Measurements from ENCODE around the gene TAMALIN. TPM values are rescaled to one million over a fixed set of nuclear protein-coding genes. Genes with fewer than 3 reads are reported as not detected.
A peak's percentile ranks its signal among the peaks of the same experiment; 100 is the strongest.

Gene TAMALIN
- polyA plus RNA-seq, 1 donor = 16.3 TPM

DNA sequence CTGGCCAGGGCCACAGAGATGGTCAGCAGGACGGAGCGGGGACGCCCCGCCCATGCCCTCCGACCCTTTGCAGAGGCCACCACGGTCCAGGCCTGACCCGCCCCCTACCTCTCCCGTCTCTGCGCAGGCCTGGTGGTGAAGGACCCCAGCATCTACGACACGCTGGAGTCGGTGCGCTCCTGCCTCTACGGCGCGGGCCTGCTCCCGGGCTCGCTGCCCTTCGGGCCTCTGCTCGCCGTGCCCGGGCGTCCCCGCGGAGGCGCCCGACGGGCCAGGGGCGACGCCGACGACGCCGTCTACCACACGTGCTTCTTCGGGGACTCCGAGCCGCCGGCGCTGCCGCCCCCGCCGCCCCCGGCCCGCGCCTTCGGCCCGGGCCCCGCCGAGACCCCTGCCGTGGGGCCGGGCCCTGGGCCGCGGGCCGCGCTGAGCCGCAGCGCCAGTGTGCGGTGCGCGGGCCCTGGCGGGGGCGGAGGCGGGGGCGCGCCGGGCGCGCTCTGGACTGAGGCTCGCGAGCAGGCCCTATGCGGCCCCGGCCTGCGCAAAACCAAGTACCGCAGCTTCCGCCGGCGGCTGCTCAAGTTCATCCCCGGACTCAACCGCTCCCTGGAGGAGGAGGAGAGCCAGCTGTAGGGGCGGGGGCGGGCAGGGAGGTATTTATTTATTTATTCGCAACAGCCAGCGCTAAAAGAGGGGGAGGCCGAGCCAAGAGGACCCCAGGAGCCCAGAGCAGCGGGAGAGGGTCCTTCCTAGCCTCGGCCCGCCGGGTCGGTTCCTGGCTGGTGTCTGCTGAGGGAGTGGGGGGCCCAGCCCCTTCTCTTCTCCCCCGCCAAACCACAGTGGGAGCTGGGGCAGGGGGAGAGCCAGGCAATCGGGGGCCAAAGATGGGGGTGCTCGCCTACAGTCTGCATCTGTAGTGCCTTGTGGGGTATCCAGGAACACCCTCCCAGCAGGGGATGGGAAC lies 8.1 kb downstream of the TAMALIN start:
- DNase-seq (ENCODE audit: low read depth) = no peak

DNA sequence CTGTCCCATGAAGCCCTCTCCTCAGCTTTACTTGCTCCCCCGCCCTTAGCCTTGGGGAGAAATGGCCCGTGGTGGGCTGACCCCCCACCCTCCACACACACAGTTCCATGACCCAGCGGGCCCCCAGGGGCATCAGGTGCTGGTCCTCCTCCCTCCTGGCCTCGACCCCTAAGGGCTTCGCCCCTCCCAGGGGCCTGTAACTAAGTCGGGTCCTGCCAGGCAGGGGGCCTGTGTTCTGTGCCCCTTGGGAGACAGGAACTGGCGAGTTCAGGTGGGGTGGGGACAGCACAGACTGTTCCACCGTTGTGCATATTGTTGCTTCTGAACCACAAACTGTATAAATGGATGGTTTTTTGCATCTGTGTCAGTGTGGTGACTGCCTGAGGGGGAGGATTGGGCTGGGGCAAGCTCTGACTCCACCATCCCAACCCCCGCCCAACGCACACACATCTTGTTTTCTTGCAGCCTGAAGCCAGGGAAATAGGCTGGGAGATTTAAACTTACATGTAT lies 8.8 kb downstream of the TAMALIN start:
- no peak for DNase-seq (ENCODE audit: low read depth)

DNA sequence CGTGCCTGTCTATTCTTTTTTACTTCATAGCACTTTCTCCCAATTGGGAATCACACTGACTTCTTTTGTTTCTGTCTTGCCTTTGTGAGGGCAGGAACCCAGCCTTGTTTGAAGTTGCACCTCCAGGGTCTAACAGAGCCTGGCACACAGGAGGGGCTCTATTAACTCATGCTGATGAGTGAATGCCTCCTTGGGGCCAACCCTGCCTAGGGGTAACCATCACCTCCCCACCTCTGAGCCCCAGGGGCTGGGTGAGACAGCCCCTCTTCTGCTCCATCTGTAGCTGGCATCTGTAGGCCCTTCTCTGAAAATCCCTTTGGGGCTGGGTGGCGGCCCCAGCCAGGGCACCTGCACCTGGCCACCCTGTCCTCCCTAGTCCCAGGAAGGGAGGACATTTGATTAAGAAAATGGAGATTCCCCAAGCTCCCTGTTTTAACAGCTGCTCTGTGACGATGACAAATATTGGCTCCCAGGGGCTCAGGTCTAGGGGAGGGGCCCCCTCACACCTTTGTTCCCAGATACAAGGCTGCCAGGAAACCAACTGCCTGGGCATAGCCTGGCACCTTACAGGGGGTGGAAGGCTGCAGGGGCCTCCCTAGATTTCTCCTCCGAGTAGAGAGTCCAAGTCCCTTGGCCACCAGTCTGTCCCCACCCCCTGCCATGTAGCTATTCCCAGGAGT lies 11.8 kb downstream of the TAMALIN start:
- DNase-seq (ENCODE audit: low read depth) = no peak

DNA sequence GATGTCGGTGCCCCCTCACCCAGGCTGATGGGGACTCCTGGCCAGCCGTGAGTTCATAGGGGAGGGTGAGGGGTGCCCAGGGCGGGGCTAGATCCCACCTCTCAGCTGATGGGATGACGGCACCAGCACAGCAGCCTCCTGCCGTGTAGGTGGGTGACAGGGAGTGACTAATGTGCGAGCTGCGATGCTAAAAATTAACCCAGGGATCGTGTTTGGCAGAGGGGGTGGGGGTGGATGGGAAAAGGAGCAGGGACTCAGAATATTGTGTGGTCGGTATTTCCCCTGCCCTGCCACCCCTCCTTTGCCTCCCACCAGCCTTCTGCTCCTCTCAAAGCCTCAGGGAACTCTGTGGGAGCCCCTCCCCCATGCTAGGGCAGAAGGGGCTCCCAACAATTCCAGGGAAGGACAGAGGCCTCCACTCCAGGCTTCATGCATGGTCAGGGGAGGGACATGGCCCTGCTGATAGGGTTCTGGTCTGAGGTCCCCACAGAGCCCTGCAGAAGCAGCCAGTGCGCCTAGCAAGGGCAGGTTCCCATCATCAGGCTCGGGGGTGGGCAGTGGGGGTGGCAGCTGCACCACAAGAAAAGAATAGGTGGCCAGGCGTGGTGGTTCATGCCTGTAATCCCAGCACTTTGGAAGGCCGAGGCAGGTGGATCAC lies 12.5 kb downstream of the TAMALIN start:
- DNase-seq (ENCODE audit: low read depth) = no peak

DNA sequence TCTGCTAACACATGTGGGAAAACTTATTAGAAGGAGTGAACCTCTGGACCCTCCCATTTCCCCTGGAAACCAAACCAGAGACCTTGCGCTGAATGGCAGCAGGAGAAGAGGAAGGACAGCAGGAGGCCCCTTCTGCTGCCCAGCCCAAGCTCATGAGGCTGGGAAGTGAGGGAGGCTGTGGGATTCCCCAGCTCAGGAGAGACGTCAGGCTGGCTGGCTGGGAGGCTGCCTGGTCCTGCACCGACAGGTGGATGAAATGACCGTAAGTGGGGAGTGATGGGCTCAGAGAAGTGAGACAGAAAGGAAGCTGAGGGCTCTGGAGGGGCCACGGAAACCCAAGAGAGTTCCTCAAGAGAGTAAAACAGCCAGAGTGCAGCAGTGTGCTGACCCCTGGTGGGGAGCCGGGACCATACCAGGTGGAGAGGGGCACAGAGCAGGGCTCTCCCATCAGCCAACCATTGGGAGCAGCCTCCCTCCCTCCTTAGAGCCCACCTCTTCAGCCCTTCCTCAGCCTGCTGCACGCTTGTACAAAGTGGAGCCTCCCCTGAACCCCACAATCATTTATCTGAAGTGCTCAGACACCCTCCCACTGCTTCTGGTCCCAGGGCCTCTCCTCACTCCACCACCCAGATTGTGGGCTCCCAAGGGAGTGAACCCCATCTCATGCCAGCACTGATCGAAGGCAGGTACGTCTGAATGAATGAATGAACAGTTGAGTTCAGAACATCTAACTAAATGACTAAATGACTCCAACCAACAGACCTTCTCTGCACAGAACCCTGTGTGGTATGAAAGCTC lies 14.0 kb downstream of the TAMALIN start:
- no peak for DNase-seq (ENCODE audit: low read depth)

DNA sequence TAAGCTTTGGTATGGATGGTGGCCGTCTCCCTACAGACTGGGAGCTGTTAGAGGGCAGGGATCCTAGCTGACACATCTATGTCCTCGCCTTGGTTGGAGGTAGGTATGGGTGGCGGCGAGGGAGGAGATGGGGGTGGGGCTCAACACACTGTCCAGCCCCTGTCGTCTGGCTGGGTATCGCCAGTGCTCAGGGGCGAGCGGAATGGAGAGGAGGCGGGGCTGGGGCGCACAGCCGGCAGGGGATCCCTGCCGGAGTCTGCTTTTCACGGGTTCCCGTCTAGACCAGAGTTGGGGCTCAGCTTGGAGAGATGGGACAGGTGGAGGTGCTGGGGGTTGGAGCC lies 16.1 kb downstream of the TAMALIN start:
- no peak for DNase-seq (ENCODE audit: low read depth)

DNA sequence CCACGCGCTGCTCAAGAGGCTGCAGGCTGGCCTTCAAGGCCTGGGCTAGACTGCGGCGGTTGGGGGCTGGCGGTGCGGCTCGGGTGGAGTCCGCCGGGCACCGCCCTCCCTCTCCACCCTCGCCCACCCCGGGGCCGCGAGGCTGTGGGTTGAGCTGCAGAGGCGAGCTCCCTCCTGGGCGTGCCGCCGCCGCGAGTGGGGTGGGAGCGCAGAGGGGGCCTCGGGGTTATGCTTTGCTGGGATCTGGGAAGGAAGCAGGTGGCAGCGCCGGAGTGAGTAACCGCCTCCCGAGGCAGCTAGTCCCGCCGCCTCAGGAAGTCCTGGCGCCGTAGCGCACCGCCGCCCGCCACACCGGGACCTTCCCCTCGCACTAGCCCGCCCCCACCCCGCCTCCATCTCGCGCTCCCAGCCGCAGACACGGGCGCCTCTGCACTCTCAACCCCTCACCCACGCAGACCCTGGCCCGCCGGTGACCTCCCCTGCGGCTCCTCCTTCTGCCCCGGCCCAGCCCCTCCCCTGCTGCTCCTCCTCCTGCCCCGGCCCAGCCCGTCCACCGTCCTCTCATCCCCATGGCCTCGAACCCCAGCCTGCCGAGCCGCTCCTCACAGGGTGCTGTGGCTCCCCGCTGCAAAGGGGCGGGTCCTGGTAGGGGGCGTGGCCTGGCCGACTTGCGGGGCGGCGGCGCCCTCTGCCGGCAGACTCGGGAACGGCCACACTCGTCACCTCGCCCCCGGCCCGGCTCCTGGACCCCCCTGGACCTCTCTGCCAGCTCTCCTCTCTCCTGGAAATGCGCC lies 16.6 kb downstream of the TAMALIN start:
- no peak for DNase-seq (ENCODE audit: low read depth)

DNA sequence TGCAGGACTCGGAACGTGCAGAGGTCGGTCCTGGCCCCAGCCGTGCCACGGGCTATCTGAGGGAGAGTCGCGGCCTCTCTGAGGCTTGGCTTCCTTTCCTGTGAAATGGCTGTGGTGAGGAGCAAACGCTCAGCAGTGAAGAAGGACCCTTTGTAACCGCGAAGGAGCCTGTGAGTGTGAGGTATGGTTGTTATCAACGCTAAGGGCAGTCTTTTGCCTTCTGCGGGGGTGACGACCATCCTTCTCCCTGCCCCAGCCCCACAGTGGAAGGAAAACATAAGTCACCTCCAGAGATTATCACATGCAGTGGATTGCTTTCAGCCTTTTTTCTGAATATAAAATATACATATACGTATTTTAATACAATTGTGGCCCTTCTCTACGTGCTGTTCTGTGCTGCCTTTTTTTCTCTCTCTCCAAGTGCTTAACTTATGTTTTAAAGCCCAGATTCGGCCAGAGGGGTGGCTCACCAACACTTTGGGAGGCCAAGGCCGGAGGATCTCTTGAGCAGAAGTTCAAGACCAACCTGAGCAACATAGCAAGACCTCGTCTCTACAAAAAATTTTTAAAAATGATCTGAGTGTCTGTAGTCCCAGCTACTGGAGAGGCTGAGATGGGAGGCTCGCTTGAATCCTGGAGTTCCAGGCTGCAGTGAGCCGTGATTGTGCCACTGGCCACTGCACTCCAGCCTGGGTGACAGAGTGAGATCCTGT lies 17.4 kb downstream of the TAMALIN start:
- DNase-seq (ENCODE audit: low read depth) = no peak

DNA sequence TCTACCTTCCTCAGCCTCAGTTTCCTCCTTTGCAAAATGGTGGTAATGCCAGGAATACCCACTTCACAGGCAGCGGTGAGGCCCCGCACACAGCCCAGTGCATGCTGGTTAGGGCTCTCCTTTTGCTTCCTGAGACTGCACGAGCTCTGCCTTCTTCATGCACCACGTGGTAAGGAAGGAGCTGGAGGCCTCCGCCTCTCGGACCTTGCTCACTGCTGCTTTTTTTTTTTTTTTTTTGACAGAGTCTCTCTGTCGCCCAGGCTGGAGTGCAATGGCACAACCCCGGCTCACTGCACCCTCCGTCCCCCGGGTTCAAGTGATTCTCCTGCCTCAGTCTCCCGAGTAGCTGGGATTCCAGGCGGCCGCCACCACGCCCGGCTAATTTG lies 18.1 kb downstream of the TAMALIN start:
- no peak for DNase-seq (ENCODE audit: low read depth)

DNA sequence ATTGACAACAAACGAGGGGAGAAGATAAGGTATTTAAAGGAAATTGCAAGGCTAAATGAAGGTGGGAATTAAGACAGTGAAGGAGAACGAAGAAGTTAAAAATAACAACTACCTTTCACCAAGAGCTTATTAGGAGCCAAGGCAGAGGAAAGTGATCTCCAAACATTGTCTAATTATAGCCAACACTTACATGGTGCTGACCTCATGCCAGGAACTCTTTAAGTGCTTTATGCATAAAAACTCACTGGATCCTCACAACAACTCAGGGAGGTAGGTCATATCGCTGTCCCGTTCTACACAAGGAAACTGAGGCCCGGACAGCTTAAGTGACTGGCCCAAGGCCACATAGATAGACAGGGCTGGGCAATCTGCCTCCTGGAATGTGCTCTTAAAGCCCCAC lies 19.5 kb downstream of the TAMALIN start:
- no peak for DNase-seq (ENCODE audit: low read depth)

DNA sequence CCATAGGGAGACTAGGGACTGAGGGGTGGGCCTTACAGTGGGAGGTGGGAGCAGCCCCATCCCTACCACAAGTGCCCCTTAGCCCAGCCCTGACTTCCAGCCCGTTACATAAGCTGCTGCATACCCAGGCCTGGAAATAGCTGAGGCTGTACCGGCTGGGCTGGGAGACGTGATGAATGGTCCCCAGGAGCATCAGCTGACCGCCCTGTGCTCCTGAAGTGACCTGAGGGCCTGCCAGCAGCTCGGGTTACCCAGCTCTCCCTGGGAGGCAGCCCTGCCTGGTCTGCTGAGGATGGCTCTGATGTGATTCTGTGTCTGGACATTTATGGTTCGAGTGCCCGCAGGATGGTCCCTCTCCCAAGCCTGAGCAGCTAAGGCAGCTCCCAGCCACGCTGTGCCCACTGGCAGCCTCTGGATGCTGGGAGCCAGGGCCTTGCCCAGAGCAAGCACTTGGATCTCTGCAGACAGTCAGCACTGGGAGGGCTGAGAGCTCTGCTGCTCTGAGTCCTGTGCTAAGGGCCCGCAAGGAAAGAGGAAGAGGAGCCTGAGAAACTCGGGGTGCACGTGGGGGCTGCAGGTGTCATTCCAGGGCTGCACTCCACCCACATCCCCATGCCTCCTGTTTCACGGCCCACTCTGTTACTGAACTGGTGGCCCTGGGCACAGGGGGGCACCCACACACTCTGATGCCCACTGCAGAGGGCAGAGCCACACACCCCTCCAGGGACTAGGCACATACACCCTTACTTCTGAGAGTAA lies 20.5 kb downstream of the TAMALIN start:
- no peak for DNase-seq (ENCODE audit: low read depth)

DNA sequence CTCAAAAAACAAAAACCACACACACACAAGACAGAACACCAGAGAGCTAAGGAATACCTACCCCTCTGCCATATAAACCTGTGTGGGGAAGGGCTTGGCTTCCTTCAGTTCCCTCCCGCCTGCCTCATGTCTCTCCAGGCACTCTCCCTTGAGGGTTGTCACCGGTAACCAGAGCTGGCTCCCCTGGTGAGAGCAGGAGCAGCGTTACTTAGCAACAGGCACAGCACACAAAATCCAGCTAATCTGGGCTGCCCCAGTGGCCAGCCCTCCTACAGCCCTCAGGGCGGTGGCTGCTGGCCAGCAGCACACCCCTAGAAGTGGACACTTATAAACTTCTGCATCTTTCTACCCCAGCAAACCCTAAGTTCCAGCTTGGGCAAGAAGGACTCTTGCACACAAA lies 22.9 kb downstream of the TAMALIN start:
- no peak for DNase-seq (ENCODE audit: low read depth)

DNA sequence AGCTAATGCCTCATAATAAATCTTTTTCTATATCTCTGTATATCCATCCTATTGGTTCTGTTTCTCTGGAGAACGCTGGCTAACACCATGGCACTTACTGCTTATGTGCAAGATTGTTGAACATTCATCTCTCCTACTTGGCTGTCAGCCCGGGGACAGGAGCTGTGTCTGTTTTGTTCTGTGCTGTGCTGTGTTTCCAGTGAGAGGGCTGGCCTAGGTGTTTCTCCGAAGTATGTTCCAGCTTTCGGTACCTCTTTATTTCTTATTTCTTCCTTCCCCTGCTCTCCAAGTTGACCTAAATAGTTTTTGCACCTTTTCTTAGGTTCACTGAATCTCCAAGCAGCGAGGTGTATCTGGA lies 25.7 kb downstream of the TAMALIN start:
- DNase-seq (ENCODE audit: low read depth) = peak; percentile 73

DNA sequence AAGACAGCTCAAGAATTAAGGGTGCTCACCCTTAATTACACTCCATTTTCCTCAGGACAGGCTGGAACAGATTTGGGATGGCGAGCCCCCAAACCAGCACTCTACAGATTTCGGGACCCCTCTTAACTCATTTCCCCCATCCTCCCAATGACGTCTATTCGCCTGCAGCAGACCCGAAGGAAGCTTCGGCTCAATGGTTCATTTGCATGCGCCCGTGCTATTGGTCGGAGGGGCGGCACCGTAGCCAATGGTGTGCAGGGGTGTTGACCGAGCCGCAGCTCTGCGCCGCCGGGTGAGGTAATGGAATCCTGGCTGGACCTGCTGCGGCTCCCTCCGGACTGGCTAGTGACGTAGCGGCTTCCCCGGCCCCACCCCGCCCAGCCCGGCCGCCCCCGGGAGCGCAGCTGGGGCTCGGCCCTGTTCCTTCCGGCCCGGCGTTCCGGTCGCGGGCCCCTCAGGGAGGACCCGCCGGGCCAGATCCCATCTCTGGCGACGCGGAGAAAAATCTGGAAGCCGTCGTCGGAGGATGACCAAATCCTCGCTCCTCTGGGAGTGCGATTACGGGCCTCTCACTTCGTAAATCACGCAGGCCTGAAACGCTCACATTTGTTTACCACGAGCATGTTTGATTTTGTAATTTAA lies 26.2 kb downstream of the TAMALIN start:
- DNase-seq (ENCODE audit: low read depth) = peak; percentile 94

DNA sequence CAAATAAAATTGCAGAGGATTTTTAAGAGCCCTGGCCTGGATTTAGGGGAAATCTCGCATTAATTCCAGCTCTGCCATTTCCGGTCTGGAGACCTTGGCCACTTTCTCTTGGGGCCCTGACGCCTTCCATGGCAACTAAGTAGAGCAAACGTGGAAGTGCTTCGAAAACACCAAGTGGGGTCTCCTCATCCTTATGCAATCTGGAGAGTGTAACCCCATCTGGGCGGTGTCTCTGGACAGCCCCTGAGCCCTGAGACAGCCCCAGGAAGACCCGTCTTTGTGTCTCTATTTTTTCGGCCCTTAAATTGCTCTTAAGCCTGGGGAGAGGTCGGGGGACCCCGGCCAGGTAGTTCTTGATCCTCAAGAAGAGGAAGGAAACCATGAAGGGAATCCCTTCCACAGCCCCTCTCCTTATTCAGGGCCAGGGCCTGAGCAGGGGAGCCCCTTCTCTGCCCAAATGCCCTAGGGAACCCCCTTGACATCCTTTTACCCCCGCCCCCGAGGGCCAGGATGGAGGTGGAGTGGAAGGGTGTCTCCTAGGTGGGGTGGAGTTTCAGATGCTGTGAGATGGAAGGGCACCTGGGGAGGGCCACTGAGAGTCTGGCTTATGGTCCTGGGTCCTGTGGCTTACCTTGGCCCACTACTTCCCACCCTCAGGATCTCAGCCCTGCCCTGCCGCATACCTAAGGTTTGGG lies 26.8 kb downstream of the TAMALIN start:
- DNase-seq (ENCODE audit: low read depth) = no peak

DNA sequence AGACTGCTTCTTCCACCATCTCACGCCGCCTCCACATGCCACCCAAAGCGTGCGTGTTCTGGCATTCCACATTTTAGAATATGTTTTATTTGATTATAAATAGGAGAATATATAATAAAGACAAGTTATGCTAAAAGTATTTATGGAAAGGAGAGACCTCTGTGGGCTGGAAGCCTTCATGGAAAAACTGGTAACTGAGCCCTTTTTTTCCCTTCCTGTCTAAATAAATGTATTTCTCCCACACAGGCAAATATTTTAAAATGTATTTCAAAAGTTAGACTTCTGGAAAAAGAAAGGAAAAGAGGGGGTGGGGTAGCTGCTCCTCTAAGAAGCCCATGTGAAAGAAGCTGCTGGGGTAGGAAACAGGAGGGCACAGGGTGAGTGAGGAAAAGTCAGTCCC lies 28.4 kb downstream of the TAMALIN start:
- peak; percentile 80 for DNase-seq (ENCODE audit: low read depth)

DNA sequence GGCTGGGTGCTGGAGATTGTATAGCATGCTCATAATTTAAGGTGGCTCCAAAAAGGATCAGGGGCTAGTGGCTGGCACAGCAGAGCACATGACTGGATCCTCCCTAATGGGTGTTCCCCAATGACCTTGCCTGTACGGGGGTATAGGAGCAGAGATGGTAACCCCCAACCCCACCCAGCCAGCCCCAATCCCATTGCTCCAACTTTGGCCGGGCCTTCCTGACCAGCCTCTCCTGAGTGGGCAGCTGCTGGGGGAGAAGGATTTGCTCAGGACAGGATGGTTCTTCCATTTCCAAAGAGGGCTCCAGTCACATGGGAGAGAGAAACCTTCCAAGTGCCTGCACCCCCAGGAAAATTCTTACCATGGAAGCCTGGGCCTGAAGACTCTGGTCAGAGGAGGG lies 29.2 kb downstream of the TAMALIN start:
- no peak for DNase-seq (ENCODE audit: low read depth)

DNA sequence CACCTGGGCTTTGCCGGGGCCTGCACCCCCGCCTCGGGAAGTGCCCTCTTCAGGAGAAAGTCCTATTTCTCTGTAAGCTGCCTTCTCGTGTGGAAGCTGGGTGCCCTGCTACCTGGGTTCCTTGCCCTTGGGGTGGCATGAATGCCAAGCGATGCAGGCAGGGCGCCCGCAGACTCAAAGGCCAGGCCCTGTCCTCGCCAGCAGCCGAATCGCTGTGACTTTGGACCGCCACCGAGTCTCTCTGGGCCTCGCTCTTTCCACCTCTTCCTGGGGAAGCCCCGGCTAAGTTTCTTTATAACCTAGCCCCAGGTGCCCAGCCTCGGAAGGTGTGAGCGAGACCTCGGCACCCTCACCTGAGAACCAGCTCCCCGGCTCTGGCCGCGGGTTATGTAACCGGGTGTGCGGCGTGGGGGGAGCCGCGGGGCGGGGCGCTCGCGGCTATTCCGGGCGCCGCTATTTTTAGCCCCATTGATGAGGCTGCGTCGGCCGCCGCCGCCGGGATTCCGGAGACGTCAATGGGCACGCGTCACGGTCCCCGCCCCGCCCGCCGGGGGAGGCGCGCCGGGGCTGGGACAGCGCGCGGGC lies 29.9 kb downstream of the TAMALIN start:
- DNase-seq (ENCODE audit: low read depth) = no peak
